ENCODE results near the gene PTGER2. TPM values are rescaled to one million over a fixed set of nuclear protein-coding genes. Genes with fewer than 3 reads are reported as not detected.

PTGER2 gene
- total RNA-seq, 2 experiments from 2014 or later, result 0.67 to 1.2 TPM

- CTCF ChIA-PET, result interaction anchor here (1.0 to 2.3 kb wide), 3 partner anchors 37 to 63 kb away, joined by 3 to 11 read pairs (median 3); no protein-coding TSS in a partner anchor
- Mint-ChIP-seq H3K4me3 (no peak overlapping the region), H3K9me3 (no peaks in the 10 kb centered on the region), H3K36me3 (ENCODE audit: low read depth) (no peaks in the 10 kb centered on the region), H3K27me3 (ENCODE audit: low read depth) (no peaks in the 10 kb centered on the region), H3K27ac (no peak overlapping the region), H3K4me1 (ENCODE audit: low read depth) (peaks cover 2% of the 10 kb centered on the region)
- intact Hi-C loops (cut with micrococcal nuclease), result no loop called here
- no peak for DNase-seq
These were observed 49.1 kb downstream of the PTGER2 start for GRCh38 chr14:52363041-52363704.

- CTCF ChIA-PET, result interaction anchor here (2.3 kb wide), 1 partner anchor 63 kb away, joined by 11 read pairs; no protein-coding TSS in a partner anchor
- Mint-ChIP-seq H3K27ac (no peak overlapping the region), H3K36me3 (ENCODE audit: low read depth) (no peaks in the 10 kb centered on the region), H3K27me3 (ENCODE audit: low read depth) (no peaks in the 10 kb centered on the region), H3K4me1 (ENCODE audit: low read depth) (peaks cover 2% of the 10 kb centered on the region), H3K4me3 (no peak overlapping the region), H3K9me3 (no peaks in the 10 kb centered on the region)
- intact Hi-C loops (cut with micrococcal nuclease), result no loop called here
- no peak for DNase-seq
These were observed 49.8 kb downstream of the PTGER2 start for GRCh38 chr14:52363961-52364360.

- CTCF ChIA-PET, result no interaction called here
- no peak overlapping the region for H3K4me3 Mint-ChIP-seq
- no peaks in the 10 kb centered on the region for H3K36me3 Mint-ChIP-seq (ENCODE audit: low read depth)
- intact Hi-C loops (cut with micrococcal nuclease), result no loop called here
- no peaks in the 10 kb centered on the region for H3K9me3 Mint-ChIP-seq
- H3K27me3 Mint-ChIP-seq (ENCODE audit: low read depth), result no peaks in the 10 kb centered on the region
- H3K4me1 Mint-ChIP-seq (ENCODE audit: low read depth), result peaks cover 2% of the 10 kb centered on the region
- no peak for DNase-seq
- H3K27ac Mint-ChIP-seq, result no peak overlapping the region
These were observed 51.0 kb downstream of the PTGER2 start for GRCh38 chr14:52365071-52365470.

- Mint-ChIP-seq H3K27me3 (ENCODE audit: low read depth) (no peaks in the 10 kb centered on the region), H3K36me3 (ENCODE audit: low read depth) (no peaks in the 10 kb centered on the region), H3K27ac (no peak overlapping the region), H3K9me3 (no peaks in the 10 kb centered on the region), H3K4me3 (no peak overlapping the region), H3K4me1 (ENCODE audit: low read depth) (no peaks in the 10 kb centered on the region)
- intact Hi-C loops (cut with micrococcal nuclease), result no loop called here
- CTCF ChIA-PET, result no interaction called here
- DNase-seq, result no peak
These were observed 52.7 kb downstream of the PTGER2 start for GRCh38 chr14:52366796-52367315.

DNA sequence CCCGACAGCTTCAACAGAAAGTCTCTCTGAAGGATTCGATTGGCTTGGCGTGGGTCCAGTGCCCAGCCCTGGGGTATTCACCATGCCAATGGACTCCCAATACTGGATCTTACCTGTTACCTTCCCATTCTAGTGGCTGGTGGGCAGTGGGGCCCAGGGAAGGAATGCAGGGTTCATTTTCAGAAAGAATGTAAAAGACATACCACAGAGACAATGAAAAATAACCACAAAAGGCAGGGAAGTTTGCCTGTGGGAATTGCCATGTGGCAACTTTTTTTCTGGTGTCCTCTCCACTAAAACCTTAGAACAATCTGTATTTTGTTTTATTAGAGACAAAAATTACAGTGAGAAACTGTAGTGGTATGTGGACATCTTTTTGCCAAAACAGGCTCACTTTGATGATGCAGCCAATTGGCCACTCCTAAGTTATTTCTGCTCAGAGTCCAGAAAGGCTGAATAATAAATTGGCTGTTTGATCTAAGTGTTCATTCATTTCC lies 55.2 kb downstream of the PTGER2 start:
- no peaks in the 10 kb centered on the region for H3K36me3 Mint-ChIP-seq (ENCODE audit: low read depth)
- H3K27ac Mint-ChIP-seq, result no peak overlapping the region
- intact Hi-C loops (cut with micrococcal nuclease), result no loop called here
- CTCF ChIA-PET, result no interaction called here
- H3K27me3 Mint-ChIP-seq (ENCODE audit: low read depth), result no peaks in the 10 kb centered on the region
- DNase-seq, result no peak
- H3K9me3 Mint-ChIP-seq, result peaks cover 9% of the 10 kb centered on the region
- H3K4me3 Mint-ChIP-seq, result no peak overlapping the region
- no peaks in the 10 kb centered on the region for H3K4me1 Mint-ChIP-seq (ENCODE audit: low read depth)

GRCh38 chr14:52370406-52370935 lies 56.4 kb downstream of the PTGER2 start:
- Mint-ChIP-seq H3K9me3 (peaks cover 12% of the 10 kb centered on the region), H3K4me1 (ENCODE audit: low read depth) (no peaks in the 10 kb centered on the region), H3K27ac (no peak overlapping the region), H3K36me3 (ENCODE audit: low read depth) (no peaks in the 10 kb centered on the region), H3K4me3 (no peak overlapping the region), H3K27me3 (ENCODE audit: low read depth) (no peaks in the 10 kb centered on the region)
- DNase-seq, result no peak
- intact Hi-C loops (cut with micrococcal nuclease), result no loop called here
- CTCF ChIA-PET, result no interaction called here

DNA sequence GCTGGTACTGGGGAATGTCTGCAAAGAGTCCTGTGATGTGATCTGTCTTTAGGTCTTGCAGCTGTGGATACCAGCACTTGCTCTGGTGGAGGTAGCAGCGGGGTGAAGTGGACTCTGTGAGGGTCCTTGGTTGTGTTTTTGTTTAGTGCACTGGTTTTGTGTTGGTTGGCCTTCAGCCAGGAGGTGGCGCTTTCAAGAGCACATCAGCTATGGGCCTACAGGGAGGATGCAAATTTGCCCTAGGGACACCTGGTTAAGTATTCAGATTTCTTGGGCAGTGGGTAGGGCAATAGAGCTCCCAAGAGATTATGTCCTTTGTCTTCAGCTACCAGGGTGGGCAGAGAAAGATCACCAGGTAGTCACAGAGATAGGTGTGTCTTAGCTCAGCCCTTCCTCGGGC lies 63.8 kb downstream of the PTGER2 start:
- CTCF ChIA-PET, result interaction anchor here (0.7 to 1.0 kb wide), 4 partner anchors 23 to 162 kb away, joined by 3 to 4 read pairs (median 3); no protein-coding TSS in a partner anchor
- Mint-ChIP-seq H3K27ac (no peak overlapping the region), H3K4me3 (no peak overlapping the region), H3K4me1 (ENCODE audit: low read depth) (peaks cover 3% of the 10 kb centered on the region), H3K36me3 (ENCODE audit: low read depth) (no peaks in the 10 kb centered on the region), H3K27me3 (ENCODE audit: low read depth) (no peaks in the 10 kb centered on the region), H3K9me3 (peaks cover 19% of the 10 kb centered on the region)
- intact Hi-C loops (cut with micrococcal nuclease), result no loop called here
- DNase-seq, result no peak

Other genes starting within 250 kb of the PTGER2 start
- gene NID2, start 245.3 kb upstream of the PTGER2 start, total RNA-seq, result not detected
- gene PTGDR, start 46.6 kb upstream of the PTGER2 start, total RNA-seq, result not detected
- 1 to 10 TPM; 4.5 to 4.6 TPM for gene TXNDC16, start 238.2 kb downstream of the PTGER2 start, total RNA-seq
- under 1 TPM in 1 of 2 experiments, not detected in 1; 0.07 TPM for gene GPR137C, start 238.5 kb downstream of the PTGER2 start, total RNA-seq

Data from activated naive CD4-positive, alpha-beta T cell treated with anti-CD3 and anti-CD28 coated beads for 36 hours (primary cell).